IPS-20b (cell line): Measurements from ENCODE around the gene HPS4.

Experiments
- H3K27ac ChIP-seq: one replicate; pipeline ENCODE4 v1.5.1; 2013; ENCODE audit warnings: low read length
- H3K27me3 ChIP-seq: 2 replicates; pipeline ENCODE4 v1.6.1; 2013; ENCODE audit warnings: mild to moderate bottlenecking, low read length, inconsistent platforms; ENCODE audit not compliant: insufficient read depth
- H3K36me3 ChIP-seq: 2 replicates; pipeline ENCODE4 v1.6.1; 2013; ENCODE audit warnings: low read depth, mild to moderate bottlenecking, inconsistent platforms, low read length, moderate library complexity; ENCODE audit not compliant: insufficient read depth
- H3K4me1 ChIP-seq: 2 replicates; pipeline ENCODE4 v1.6.1; 2013; ENCODE audit warnings: mild to moderate bottlenecking, control low read depth, inconsistent platforms, low read length, moderate library complexity; ENCODE audit not compliant: insufficient read depth
- H3K4me3 ChIP-seq: 2 replicates; pipeline ENCODE4 v1.5.1; 2013; ENCODE audit warnings: mild to moderate bottlenecking, low read length, inconsistent platforms
- H3K9ac ChIP-seq: 2 replicates; pipeline ENCODE4 v1.6.1; 2013; ENCODE audit warnings: low read depth, mild to moderate bottlenecking, inconsistent platforms, low read length, moderate library complexity
- H3K9me3 ChIP-seq: 2 replicates; pipeline ENCODE4 v1.6.1; 2013; ENCODE audit warnings: mild to moderate bottlenecking, low read depth, low read length, inconsistent platforms; ENCODE audit not compliant: insufficient read depth

Gene HPS4

DNA sequence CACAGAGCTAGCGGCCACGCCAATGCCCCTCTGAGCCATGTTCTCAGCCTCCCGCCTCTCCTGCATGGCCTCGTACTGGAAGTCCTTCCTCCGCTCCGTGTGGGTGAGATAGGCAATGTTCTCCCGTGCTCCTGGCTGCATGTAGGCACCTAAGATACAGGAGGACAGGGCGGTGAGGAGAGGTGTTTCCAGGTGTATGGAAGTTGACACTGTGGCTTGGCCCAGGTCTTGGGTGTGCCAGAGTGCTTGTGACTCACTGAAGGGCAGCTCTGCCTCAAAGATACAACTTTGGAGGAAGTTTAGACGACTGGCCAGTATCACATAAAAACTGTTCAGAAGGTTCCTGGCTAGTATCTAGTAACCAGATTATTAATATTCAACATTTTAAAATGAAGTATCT is 8.6 kb upstream of the HPS4 start:
- Histone ChIP-seq H3K36me3 (peaks cover 99% of the 10 kb centered on the region), H3K9me3 (no peaks in the 10 kb centered on the region), H3K27me3 (no peaks in the 10 kb centered on the region), H3K4me3 (no peak overlapping the region), H3K4me1 (no peaks in the 10 kb centered on the region), H3K27ac (no peak overlapping the region), H3K9ac (no peak overlapping the region)

DNA sequence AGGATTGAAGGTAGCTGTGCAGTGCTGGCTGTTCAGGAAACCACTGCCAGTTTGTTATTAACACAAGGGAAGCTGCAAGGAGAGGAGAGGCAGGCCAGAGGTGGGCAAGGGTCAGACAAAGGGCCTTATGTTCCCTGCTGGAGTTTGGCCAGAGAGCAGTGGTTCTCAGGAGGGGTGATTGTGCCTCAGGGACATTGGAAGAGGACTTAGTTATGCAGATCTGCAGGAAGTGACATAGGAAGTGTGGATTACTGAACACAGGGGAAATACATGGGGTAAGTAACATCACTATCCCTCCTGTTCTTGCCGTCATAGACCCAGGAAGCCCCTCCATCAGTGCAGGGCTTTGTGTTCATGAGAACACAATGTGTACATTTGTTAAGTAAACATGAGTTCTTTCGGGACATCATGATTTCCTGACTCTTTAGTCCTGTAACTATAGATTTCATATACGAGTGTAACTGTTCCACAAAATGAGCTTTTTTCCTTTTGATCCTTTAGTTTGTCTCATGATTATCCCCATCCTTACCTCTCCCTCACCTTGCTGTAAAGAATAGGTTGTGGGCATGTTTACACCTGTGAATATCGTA is 6.0 kb upstream of the HPS4 start:
- no peaks in the 10 kb centered on the region for H3K4me1 ChIP-seq
- H3K36me3 ChIP-seq: peaks cover 88% of the 10 kb centered on the region
- no peaks in the 10 kb centered on the region for H3K27me3 ChIP-seq
- no peak overlapping the region for H3K9ac ChIP-seq
- no peak overlapping the region for H3K27ac ChIP-seq
- H3K9me3 ChIP-seq: no peaks in the 10 kb centered on the region
- no peak overlapping the region for H3K4me3 ChIP-seq

DNA sequence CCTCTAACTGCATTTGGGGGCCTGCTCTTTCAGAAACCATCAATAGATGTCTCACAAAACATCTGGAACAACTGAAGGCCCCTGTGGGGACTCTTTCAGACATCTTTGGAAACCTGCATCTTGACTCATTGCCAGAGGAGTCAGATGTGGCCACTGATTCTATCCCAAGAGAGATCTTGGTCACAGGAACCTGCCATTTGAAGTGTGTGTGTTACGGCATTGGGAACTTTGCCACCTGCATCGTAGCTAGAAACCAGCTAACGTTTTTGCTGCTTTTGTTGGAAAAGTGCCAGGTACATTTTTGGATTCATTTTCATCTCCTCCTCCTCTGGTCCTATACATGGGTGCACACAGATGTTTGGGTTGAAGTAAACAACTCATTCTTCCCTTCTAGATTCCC is 4.4 kb upstream of the HPS4 start:
- H3K4me1 ChIP-seq: no peaks in the 10 kb centered on the region; the same call in 1 of the 2 replicates
- H3K36me3 ChIP-seq: peaks cover 73% of the 10 kb centered on the region
- no peaks in the 10 kb centered on the region for H3K9me3 ChIP-seq
- H3K27me3 ChIP-seq: no peaks in the 10 kb centered on the region
- H3K4me3 ChIP-seq: no peak overlapping the region
- H3K9ac ChIP-seq: no peak overlapping the region
- H3K27ac ChIP-seq: no peak overlapping the region

DNA sequence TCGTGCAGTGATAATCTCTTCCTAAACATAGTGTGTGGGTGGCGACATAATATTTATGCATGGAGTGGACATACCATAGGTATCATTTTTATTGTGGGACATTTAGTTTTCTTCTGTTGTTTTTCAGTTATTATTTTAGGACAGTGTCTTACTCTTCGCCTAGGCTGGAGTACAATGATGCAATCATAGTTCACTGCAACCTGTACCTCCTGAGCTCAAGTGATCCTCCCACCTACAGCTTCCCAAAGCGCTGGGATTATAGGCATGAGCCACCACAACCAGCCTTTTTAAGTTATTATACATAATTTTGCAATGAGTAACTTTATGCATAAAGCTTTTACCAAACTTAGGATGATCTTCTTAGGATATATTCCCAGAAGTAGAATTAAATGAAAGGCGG is 2.8 kb upstream of the HPS4 start:
- no peak overlapping the region for H3K9ac ChIP-seq
- no peaks in the 10 kb centered on the region for H3K27me3 ChIP-seq
- H3K9me3 ChIP-seq: no peaks in the 10 kb centered on the region
- H3K27ac ChIP-seq: no peak overlapping the region
- H3K36me3 ChIP-seq: peaks cover 62% of the 10 kb centered on the region
- no peak overlapping the region for H3K4me3 ChIP-seq
- H3K4me1 ChIP-seq: peaks cover 6% of the 10 kb centered on the region; the same call in 1 of the 2 replicates

DNA sequence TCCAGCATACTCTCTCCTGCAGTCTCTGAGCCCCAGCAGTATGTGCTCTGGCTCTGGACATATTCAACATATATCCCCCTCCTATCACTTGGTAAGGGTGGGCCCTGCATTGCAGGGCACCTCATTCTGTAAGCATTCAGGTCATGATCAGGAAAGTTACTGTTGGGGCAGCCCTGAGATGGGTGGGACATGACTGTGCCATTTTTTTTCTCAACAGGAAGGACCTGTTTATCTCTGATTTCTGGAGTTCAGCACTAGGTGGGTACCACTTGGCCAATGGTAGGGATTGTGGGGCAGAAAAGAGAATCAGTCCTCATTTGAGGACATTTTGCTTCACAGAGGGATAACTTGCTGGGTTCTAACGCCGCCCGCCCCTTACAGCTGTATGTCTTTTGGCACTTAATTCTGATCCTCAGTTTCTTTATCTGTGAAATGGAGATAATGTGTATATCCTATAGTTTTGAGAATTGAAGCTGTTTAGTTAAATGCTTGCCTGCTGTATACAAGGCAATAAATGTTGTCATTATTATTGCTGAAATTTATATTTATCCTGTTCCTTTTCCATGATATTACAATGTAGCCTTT is 2.3 kb upstream of the HPS4 start:
- Histone ChIP-seq H3K27ac (no peak overlapping the region), H3K9ac (no peak overlapping the region), H3K4me3 (no peak overlapping the region), H3K36me3 (peaks cover 62% of the 10 kb centered on the region), H3K27me3 (no peaks in the 10 kb centered on the region), H3K4me1 (peaks cover 6% of the 10 kb centered on the region; the same call in 1 of the 2 replicates), H3K9me3 (no peaks in the 10 kb centered on the region)

DNA sequence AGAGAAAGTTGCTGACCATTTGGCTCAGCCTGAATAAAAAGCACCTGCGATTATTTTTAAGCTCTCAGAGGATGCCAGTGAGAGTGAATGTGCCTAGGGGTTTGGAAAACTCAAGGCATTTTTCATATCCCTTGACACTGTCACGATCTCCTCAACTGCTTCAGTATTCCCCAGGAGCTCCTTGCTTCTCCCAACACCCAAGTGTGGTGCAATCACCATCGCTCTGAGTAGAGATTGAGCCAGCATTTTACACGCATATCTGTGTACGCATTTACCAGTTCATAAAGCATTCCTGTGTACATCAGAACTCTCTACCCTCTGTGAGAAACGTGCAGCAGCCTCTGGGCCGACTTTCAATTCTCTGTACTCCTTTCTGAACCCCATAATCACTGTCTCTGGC is 1.4 kb upstream of the HPS4 start:
- Histone ChIP-seq H3K27ac (no peak overlapping the region), H3K4me1 (peaks cover 6% of the 10 kb centered on the region; the same call in 1 of the 2 replicates), H3K9ac (no peak overlapping the region), H3K9me3 (no peaks in the 10 kb centered on the region), H3K4me3 (peak overlapping the region; percentile 99; the same call in 1 of the 2 replicates), H3K36me3 (peaks cover 60% of the 10 kb centered on the region), H3K27me3 (no peaks in the 10 kb centered on the region)

DNA sequence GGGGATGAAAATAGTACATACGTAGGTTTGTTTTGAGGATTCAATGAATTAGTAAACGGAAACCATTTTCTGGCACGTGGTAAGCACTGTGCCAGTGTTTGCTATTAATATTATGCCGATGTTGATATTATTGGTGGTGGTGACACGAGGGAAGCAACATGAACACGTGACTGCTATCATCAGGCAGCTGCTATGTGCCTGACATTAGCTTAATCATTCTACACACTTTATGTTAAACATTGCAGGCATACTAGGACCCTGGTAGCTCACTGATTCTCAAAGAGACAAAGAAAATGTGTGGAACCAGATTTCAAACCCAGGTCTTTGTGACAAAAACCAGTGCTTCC is 750 bp upstream of the HPS4 start:
- Histone ChIP-seq H3K4me1 (peaks cover 9% of the 10 kb centered on the region; the same call in 1 of the 2 replicates), H3K9me3 (no peaks in the 10 kb centered on the region)

DNA sequence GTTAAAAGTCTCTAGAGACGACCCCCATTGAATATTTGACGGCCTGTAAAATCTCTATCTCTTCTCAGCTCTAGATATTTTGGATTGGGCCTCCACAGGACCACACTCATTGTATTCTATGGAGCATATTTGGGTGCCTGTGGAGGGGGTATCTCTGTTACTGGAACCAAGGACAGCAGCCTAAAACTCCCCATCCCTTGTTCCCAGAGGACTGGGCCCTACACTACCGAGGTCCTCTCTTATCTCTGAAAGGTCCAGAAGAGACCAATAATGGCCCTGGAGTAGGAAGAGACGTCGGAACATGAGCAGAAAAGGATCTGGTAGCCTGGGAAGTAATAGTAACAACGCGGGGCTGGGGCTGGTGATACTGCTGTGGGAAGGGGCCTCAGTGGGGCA is 542 bp downstream of the HPS4 start:
- peaks cover 10% of the 10 kb centered on the region; the same call in 1 of the 2 replicates for H3K4me1 ChIP-seq
- no peaks in the 10 kb centered on the region for H3K27me3 ChIP-seq
- peak overlapping the region; percentile 93 for H3K9ac ChIP-seq
- H3K4me3 ChIP-seq: peak overlapping the region; percentile 99
- peaks cover 59% of the 10 kb centered on the region for H3K36me3 ChIP-seq
- H3K27ac ChIP-seq: peak overlapping the region; percentile 90
- no peaks in the 10 kb centered on the region for H3K9me3 ChIP-seq

More for the DNA sequence above, 750 bp upstream of the HPS4 start:
- H3K9ac ChIP-seq: peak overlapping the region; percentile 93
- peaks cover 60% of the 10 kb centered on the region for H3K36me3 ChIP-seq
- no peaks in the 10 kb centered on the region for H3K27me3 ChIP-seq
- H3K27ac ChIP-seq: no peak overlapping the region
- H3K4me3 ChIP-seq: peak overlapping the region; percentile 99

DNA sequence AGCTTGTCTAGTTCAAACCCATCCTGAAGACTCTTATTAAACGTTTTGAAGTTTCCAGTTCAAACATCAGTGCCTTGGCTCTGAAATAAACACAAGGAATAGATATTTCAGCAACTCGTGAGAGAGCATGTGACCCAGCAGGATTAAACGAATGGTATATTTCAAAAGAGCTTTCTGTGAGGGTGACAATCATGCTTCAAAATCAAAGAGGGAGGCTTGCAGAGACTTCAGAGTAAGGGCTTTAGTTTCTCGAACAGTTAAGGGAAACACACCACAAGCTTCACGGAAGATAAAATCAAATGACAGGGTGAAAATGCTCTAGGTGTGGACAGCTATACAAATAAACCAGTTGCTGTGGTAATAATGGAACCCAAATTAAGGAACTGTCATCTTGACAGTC is 1.4 kb downstream of the HPS4 start:
- Histone ChIP-seq H3K27me3 (no peaks in the 10 kb centered on the region), H3K9me3 (no peaks in the 10 kb centered on the region), H3K27ac (no peak overlapping the region), H3K9ac (peak overlapping the region; percentile 93; the same call in 1 of the 2 replicates), H3K4me1 (peaks cover 10% of the 10 kb centered on the region), H3K36me3 (peaks cover 59% of the 10 kb centered on the region), H3K4me3 (no peak overlapping the region)

DNA sequence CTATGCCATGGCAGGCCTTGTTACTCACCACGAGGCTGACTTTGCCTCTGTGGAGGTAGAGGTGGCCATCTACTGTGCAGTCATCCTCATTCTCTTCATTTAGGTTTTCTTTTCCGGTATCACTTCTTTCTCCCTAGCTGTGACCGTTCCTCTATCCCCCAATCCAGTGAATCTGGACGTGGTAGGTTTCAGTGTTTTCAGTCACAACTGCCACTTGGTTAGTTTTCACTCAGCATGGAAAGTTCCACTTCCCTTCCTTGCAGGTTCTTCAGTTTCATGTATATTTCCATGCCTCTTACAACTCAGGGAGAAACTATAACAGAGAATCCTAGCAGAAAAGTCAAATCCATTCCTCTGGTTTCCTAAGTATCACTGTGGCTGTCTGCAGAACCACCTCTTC is 1.9 kb downstream of the HPS4 start:
- H3K9me3 ChIP-seq: no peaks in the 10 kb centered on the region
- H3K36me3 ChIP-seq: peaks cover 61% of the 10 kb centered on the region
- 0 out of 2 replicates have a peak overlapping the region, but pooled peaks have one; percentile 23 for H3K4me3 ChIP-seq
- H3K4me1 ChIP-seq: peaks cover 10% of the 10 kb centered on the region
- no peaks in the 10 kb centered on the region for H3K27me3 ChIP-seq
- peak overlapping the region; percentile 8; the same call in 1 of the 2 replicates for H3K9ac ChIP-seq
- no peak overlapping the region for H3K27ac ChIP-seq

DNA sequence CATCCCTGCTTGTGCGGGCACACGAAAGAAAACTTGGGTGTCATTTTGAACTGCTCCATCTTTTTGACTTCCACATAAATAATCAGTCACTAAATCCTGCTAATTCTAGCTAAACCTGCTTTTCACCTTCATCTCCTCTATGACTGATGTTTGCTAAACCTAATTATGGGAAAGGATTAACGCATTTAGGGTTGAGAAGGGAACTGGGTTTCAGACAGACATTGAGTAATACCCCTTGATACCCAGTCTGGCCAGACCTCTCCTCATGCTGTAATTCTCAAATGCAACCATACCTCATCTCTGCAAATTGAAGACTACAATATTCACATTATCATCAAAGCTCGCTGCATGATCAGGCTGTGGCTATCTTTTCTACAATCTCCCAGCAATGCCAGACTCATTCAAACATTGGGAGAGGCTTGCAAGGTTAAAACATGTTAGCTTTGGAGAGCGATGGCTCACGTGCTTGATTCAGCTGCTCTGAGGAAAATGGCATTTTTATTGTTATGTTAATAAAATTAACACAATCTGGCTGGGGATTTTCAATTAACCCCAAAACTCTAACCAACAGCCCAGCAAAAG is 2.4 kb downstream of the HPS4 start:
- H3K4me1 ChIP-seq: peaks cover 10% of the 10 kb centered on the region

DNA sequence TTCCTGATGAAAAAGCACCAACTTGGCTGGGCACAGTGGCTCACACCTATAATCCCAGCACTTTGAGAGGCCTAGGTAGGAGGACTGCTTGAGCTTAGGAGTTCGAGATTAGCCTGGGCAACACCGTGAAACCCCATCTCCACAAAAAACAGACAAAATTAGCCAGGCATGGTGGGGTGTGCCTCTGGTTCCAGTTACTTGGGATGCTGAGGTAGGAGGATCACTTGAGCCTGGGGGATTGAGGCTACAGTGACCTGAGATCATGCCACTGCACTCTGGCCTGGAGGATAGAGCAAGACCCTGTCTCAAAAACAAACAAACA is 3.0 kb downstream of the HPS4 start:
- H3K36me3 ChIP-seq: peaks cover 61% of the 10 kb centered on the region
- H3K9ac ChIP-seq: peak overlapping the region; percentile 43; the same call in 1 of the 2 replicates
- no peak overlapping the region for H3K27ac ChIP-seq
- H3K27me3 ChIP-seq: no peaks in the 10 kb centered on the region
- H3K9me3 ChIP-seq: no peaks in the 10 kb centered on the region
- H3K4me3 ChIP-seq: no peak overlapping the region; the same call in 1 of the 2 replicates
- H3K4me1 ChIP-seq: peaks cover 10% of the 10 kb centered on the region

More for the DNA sequence above, 2.4 kb downstream of the HPS4 start:
- Histone ChIP-seq H3K27me3 (no peaks in the 10 kb centered on the region), H3K4me3 (peak overlapping the region; percentile 23; the same call in 1 of the 2 replicates), H3K27ac (no peak overlapping the region), H3K36me3 (peaks cover 61% of the 10 kb centered on the region), H3K9ac (peak overlapping the region; percentile 43; the same call in 1 of the 2 replicates), H3K9me3 (no peaks in the 10 kb centered on the region)
